Measurements from ENCODE around the gene PBX1.

Gene PBX1

GRCh38 chr1:164886101-164886500, 327.1 kb downstream of the PBX1 start:
- no peak for ATAC-seq

GRCh38 chr1:164891615-164892014, 332.6 kb downstream of the PBX1 start:
- no peak for ATAC-seq

GRCh38 chr1:164895026-164895912, 336.3 kb downstream of the PBX1 start:
- no peak for ATAC-seq

GRCh38 chr1:164901031-164901430, 342.0 kb downstream of the PBX1 start:
- no peak for ATAC-seq

Data from activated CD4-positive, CD25-positive, alpha-beta regulatory T cell treated with anti-CD3 and anti-CD28 coated beads, Interleukin-2, amount 50 U/mL, for 24 hours (primary cell).